Lower leg skin (tissue), 3 donors: Measurements from ENCODE around the gene NUPR1.

ENCODE experiments used
- CTCF ChIP-seq, 3 donors: fragments of 450-650 bp; IDR thresholded peaks; one replicate each; pipeline ENCODE4 v1.5.1; 2016; ENCODE audit warnings: antibody characterized with exemption in 3 of 3, mild to moderate bottlenecking in 3 of 3, moderate library complexity in 2 of 3
- POLR2A ChIP-seq, 2 donors: fragments of 450-650 bp; IDR thresholded peaks; one replicate each; pipeline ENCODE4 v1.6.1; 2016 to 2017; ENCODE audit warnings: antibody characterized with exemption in 2 of 2, mild to moderate bottlenecking in 1 of 2, moderate library complexity in 1 of 2

DNA sequence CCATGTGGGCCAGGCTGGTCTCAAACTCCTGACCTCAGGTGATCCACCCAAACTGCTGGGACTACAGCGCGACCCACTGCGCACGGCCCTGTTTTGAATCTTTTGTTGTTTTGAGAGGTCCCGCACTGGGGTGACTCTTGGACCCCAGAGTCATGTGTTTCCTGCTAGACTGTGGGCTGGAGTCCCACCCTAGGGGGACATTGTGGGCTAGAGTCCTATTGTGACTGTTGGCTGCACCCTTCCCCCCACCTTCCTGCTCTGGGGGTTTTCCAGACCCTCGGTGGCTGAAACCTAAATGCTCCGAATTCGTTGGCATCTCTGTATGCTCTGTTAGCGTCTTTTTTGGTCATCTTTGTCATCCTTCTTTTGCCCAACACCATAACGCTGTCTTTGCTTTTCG lies 16.0 kb downstream of the NUPR1 start:
- TF ChIP-seq CTCF (IDR thresholded peaks at IDR 0.05) (no peak), POLR2A (IDR thresholded peaks at IDR 0.05) (no peak)
